D721Med (cell line): ENCODE measurements around the gene EXOC3L2.

Source experiments
- DNase-seq: peaks from one replicate; pipeline ENCODE4 v3.0.0; 2011; ENCODE audit warnings: low spot score; ENCODE audit not compliant: insufficient read length
- FAIRE-seq: peaks from 2 replicates; lab custom pipeline; 2011; peaks lifted over from hg19 to GRCh38; lab: Jason Lieb, UNC
- CTCF ChIP-seq: IDR thresholded peaks from 2 replicates; pipeline ENCODE4 v1.5.1; 2012; ENCODE audit warnings: mild to moderate bottlenecking, control low read depth; ENCODE audit not compliant: insufficient read depth; ENCODE audit errors: missing control alignments

The EXOC3L2 gene

GRCh38 chr19:45163751-45164460 lies 81.3 kb downstream of the EXOC3L2 start:
- TF ChIP-seq CTCF: no peak
- no peak for DNase-seq
- no peak for FAIRE-seq

GRCh38 chr19:45163156-45163555 lies 82.1 kb downstream of the EXOC3L2 start:
- no peak for DNase-seq
- no peak for FAIRE-seq
- TF ChIP-seq CTCF: no peak

- TF ChIP-seq CTCF: no peak
- no peak for FAIRE-seq
- DNase-seq: no peak
Observed at GRCh38 chr19:45162608-45163143, 82.5 kb downstream of the EXOC3L2 start.
